AG09319 (cell line): ENCODE data around the gene MOB3C.

Source experiments
- DNase-seq: peaks from one replicate; pipeline ENCODE4 v3.0.0-alpha.2; 2010; ENCODE audit warnings: low read depth; ENCODE audit errors: extremely low read depth
- CTCF ChIP-seq: IDR thresholded peaks from 2 replicates; pipeline ENCODE4 v1.5.1; 2011; ENCODE audit warnings: low read depth, mild to moderate bottlenecking, inconsistent platforms, low read length, moderate library complexity

Gene MOB3C

GRCh38 chr1:46581681-46582455 is 34.7 kb downstream of the MOB3C start:
- no peak for TF ChIP-seq CTCF

GRCh38 chr1:46580140-46580903 is 36.3 kb downstream of the MOB3C start:
- DNase-seq, result no peak
- no peak for TF ChIP-seq CTCF

More at GRCh38 chr1:46581681-46582455, 34.7 kb downstream of the MOB3C start:
- no peak for DNase-seq

GRCh38 chr1:46577671-46578070 is 38.9 kb downstream of the MOB3C start:
- no peak for TF ChIP-seq CTCF
- DNase-seq, result no peak

GRCh38 chr1:46576596-46576995 is 40.0 kb downstream of the MOB3C start:
- no peak for DNase-seq
- TF ChIP-seq CTCF, result no peak

- DNase-seq, result no peak
- no peak for TF ChIP-seq CTCF
These were observed 40.8 kb downstream of the MOB3C start for GRCh38 chr1:46575778-46576177.

- no peak for DNase-seq
These were observed 41.3 kb downstream of the MOB3C start for GRCh38 chr1:46575300-46575699.

More at GRCh38 chr1:46575300-46575699, 41.3 kb downstream of the MOB3C start:
- no peak for TF ChIP-seq CTCF
